GM12872 (cell line): ENCODE data around the gene CCDC33.

Experiments
- TF ChIP-seq, protein P1 (sequence below): IDR thresholded peaks from 3 replicates; pipeline ENCODE4 v1.5.1; 2011; ENCODE audit warnings: low read depth, mild to moderate bottlenecking, low read length, moderate library complexity; ENCODE audit not compliant: insufficient read depth

Gene CCDC33

GRCh38 chr15:74270155-74270554 is 34.0 kb downstream of the CCDC33 start:
- TF ChIP-seq, protein P1, sequence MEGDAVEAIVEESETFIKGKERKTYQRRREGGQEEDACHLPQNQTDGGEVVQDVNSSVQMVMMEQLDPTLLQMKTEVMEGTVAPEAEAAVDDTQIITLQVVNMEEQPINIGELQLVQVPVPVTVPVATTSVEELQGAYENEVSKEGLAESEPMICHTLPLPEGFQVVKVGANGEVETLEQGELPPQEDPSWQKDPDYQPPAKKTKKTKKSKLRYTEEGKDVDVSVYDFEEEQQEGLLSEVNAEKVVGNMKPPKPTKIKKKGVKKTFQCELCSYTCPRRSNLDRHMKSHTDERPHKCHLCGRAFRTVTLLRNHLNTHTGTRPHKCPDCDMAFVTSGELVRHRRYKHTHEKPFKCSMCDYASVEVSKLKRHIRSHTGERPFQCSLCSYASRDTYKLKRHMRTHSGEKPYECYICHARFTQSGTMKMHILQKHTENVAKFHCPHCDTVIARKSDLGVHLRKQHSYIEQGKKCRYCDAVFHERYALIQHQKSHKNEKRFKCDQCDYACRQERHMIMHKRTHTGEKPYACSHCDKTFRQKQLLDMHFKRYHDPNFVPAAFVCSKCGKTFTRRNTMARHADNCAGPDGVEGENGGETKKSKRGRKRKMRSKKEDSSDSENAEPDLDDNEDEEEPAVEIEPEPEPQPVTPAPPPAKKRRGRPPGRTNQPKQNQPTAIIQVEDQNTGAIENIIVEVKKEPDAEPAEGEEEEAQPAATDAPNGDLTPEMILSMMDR, result no peak

DNA sequence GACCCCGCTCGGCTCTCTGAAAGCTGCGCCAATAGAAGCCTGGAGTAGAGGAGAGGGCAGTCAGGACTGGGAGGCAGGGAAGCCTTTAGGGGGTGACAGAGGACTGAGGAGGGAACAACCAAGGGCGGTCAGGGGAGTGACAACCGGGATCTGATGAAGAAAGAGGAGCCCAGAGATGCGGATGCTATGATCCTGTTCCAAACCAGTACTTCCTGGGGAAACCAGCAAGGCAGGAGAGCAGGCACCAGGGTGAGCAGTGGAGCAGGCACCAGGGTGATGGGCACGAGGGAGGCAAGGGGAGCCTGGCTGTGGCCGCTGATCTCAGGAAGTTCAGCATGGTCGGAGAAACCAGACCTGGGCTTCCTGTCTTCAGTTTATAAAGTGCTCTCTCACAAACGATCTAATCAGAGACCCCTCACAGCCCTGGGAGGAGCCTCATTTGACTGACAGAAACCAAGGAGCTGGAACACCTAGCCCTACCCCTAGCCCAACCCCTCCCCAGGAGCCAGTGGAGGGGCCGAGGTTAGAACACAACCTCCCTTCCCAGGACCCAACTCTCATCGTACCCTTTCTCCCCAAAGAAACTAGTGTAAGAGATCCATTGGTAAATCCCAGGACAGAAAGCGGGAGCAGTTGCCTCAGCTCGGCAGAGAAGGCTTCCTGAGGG is 34.9 kb downstream of the CCDC33 start:
- TF ChIP-seq, protein P1, result no peak

GRCh38 chr15:74272812-74273211 is 36.7 kb downstream of the CCDC33 start:
- TF ChIP-seq, protein P1, result no peak

DNA sequence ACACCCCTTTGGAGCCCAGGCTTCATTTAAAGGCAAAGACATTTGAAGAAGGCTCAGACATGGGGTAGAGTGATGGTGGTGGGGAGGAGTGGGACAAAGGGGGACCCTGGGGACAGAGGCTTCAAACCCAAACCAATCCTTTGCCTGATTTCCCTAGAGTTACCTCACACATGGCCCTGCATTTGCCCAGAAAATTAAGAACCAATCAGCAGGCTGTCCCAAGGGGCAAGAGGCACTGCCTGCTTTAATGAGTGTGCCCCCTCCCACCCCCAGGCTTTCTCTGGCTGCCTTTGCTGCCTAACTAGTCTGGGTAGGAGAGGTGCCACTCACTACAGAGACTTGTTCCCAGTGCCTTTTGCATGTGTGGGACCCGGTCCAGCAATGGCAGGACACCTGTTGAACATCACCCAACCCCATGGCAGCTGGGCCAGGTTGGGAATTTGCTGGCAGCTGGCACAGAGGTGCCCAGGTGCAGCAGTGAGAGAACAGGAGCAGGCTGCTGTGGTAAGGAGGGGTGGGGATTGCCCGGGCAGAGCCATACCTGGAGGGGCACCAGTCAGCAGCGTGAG is 38.4 kb downstream of the CCDC33 start:
- TF ChIP-seq, protein P1, result no peak

- TF ChIP-seq, protein P1, result no peak
Observed at GRCh38 chr15:74275957-74276356, 39.8 kb downstream of the CCDC33 start.

GRCh38 chr15:74276560-74276959 is 40.4 kb downstream of the CCDC33 start:
- TF ChIP-seq, protein P1, result no peak

DNA sequence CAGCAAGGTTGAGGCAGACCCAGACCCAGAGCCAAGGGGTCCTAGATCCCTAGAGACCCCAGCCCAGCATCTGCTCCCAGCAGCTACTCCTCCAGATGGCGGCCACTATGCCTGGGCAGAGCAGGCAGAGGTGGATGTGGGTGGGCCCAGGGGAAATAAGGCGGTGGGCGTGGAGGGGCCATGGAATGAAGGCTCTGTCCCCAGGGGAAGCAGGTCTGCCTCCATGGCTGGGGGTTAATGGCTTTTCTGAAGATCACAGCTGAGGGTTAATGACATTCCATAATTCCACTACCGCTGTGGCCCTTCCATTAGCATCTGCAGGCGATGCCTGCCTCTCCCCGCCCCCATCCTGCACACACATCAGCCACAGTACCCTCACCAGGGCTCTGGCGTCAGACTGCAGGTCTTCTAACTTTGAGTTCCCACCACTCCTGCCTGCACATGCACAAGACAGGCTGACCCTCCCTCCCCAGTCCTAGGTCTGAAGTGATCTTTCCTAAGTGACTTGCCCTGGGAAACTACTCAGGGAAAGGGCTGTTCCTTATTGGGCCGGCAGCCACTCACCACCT is 41.2 kb downstream of the CCDC33 start:
- TF ChIP-seq, protein P1, result no peak
